Parathyroid adenoma (tissue), 2 donors: Measurements from ENCODE around the gene SLC39A11.

Experiments used
- H2AFZ ChIP-seq: fragments of 300-600 bp; sonication (generic); one replicate; pipeline ENCODE4 v1.7.0; 2017; ENCODE audit warnings: antibody characterized with exemption, mild to moderate bottlenecking
- H3K27ac ChIP-seq: fragments of 300-600 bp; sonication (generic); one replicate; pipeline ENCODE4 v1.7.0; 2017
- H3K27me3 ChIP-seq: fragments of 300-600 bp; sonication (generic); one replicate; pipeline ENCODE4 v1.7.0; 2017; ENCODE audit warnings: low read length; ENCODE audit not compliant: control insufficient read depth, insufficient read depth
- H3K36me3 ChIP-seq: fragments of 300-600 bp; sonication (generic); one replicate; pipeline ENCODE4 v1.7.0; 2017; ENCODE audit warnings: low read length; ENCODE audit not compliant: control insufficient read depth, insufficient read depth
- H3K4me1 ChIP-seq: fragments of 300-600 bp; sonication (generic); one replicate; pipeline ENCODE4 v1.7.0; 2017; ENCODE audit warnings: control low read depth
- H3K4me2 ChIP-seq: fragments of 300-600 bp; sonication (generic); one replicate; pipeline ENCODE4 v1.7.0; 2017; ENCODE audit warnings: low read length
- H3K4me3 ChIP-seq: fragments of 300-600 bp; sonication (generic); one replicate; pipeline ENCODE4 v1.7.0; 2017; ENCODE audit warnings: low read depth, low read length
- H3K79me2 ChIP-seq: fragments of 300-600 bp; sonication (generic); one replicate; pipeline ENCODE4 v1.7.0; 2017; ENCODE audit warnings: control low read depth
- H3K9ac ChIP-seq: fragments of 300-600 bp; sonication (generic); one replicate; pipeline ENCODE4 v1.7.0; 2017; ENCODE audit warnings: mild to moderate bottlenecking
- H3K9me3 ChIP-seq: fragments of 300-600 bp; sonication (generic); one replicate; pipeline ENCODE4 v1.7.0; 2017; ENCODE audit warnings: low read length; ENCODE audit not compliant: control insufficient read depth
- CTCF ChIP-seq: fragments of 300-600 bp; sonication (generic); IDR thresholded peaks from one replicate; pipeline ENCODE4 v1.7.0; 2017; ENCODE audit warnings: antibody characterized with exemption, mild to moderate bottlenecking
- donor health status: primary hyperparathyroidism.

The SLC39A11 gene

GRCh38 chr17:72693151-72693878, 399.2 kb downstream of the SLC39A11 start:
- H3K36me3 ChIP-seq: no peaks in the 10 kb centered on the region
- no peak for TF ChIP-seq CTCF
- no peak overlapping the region for H2AFZ ChIP-seq
- no peaks in the 10 kb centered on the region for H3K9me3 ChIP-seq
- H3K27me3 ChIP-seq: no peaks in the 10 kb centered on the region
- no peak overlapping the region for H3K4me3 ChIP-seq
- H3K4me1 ChIP-seq: no peaks in the 10 kb centered on the region
- H3K79me2 ChIP-seq: no peaks in the 10 kb centered on the region
- no peak overlapping the region for H3K27ac ChIP-seq
- H3K9ac ChIP-seq: no peak overlapping the region
- no peak overlapping the region for H3K4me2 ChIP-seq

GRCh38 chr17:72692676-72693075, 399.8 kb downstream of the SLC39A11 start:
- no peak overlapping the region for H3K4me2 ChIP-seq
- H3K9me3 ChIP-seq: no peaks in the 10 kb centered on the region
- no peak overlapping the region for H2AFZ ChIP-seq
- H3K27me3 ChIP-seq: no peaks in the 10 kb centered on the region
- H3K9ac ChIP-seq: no peak overlapping the region
- no peaks in the 10 kb centered on the region for H3K79me2 ChIP-seq
- TF ChIP-seq CTCF: no peak
- H3K36me3 ChIP-seq: no peaks in the 10 kb centered on the region
- H3K4me1 ChIP-seq: no peaks in the 10 kb centered on the region
- H3K4me3 ChIP-seq: no peak overlapping the region
- H3K27ac ChIP-seq: no peak overlapping the region

GRCh38 chr17:72691586-72691985, 400.9 kb downstream of the SLC39A11 start:
- no peak overlapping the region for H3K27ac ChIP-seq
- no peaks in the 10 kb centered on the region for H3K36me3 ChIP-seq
- H3K27me3 ChIP-seq: no peaks in the 10 kb centered on the region
- H3K4me3 ChIP-seq: no peak overlapping the region
- H3K9ac ChIP-seq: no peak overlapping the region
- no peak for TF ChIP-seq CTCF
- no peaks in the 10 kb centered on the region for H3K9me3 ChIP-seq
- H3K4me1 ChIP-seq: no peaks in the 10 kb centered on the region
- no peak overlapping the region for H3K4me2 ChIP-seq
- H3K79me2 ChIP-seq: no peaks in the 10 kb centered on the region
- H2AFZ ChIP-seq: no peak overlapping the region

GRCh38 chr17:72691017-72691416, 401.5 kb downstream of the SLC39A11 start:
- Histone ChIP-seq H2AFZ (no peak overlapping the region), H3K9me3 (no peaks in the 10 kb centered on the region), H3K4me1 (no peaks in the 10 kb centered on the region), H3K79me2 (no peaks in the 10 kb centered on the region), H3K27me3 (no peaks in the 10 kb centered on the region), H3K36me3 (no peaks in the 10 kb centered on the region), H3K27ac (no peak overlapping the region), H3K9ac (no peak overlapping the region), H3K4me2 (no peak overlapping the region), H3K4me3 (no peak overlapping the region)
- no peak for TF ChIP-seq CTCF

- Histone ChIP-seq H3K27me3 (no peaks in the 10 kb centered on the region), H3K27ac (no peak overlapping the region), H3K4me2 (no peak overlapping the region), H3K36me3 (no peaks in the 10 kb centered on the region), H3K4me3 (no peak overlapping the region), H3K9me3 (no peaks in the 10 kb centered on the region), H3K79me2 (no peaks in the 10 kb centered on the region), H3K9ac (no peak overlapping the region), H2AFZ (no peak overlapping the region), H3K4me1 (no peaks in the 10 kb centered on the region)
- TF ChIP-seq CTCF: no peak
Measured at GRCh38 chr17:72687886-72688285, 404.6 kb downstream of the SLC39A11 start.
